Chondrocyte (in vitro differentiated cells): ENCODE results near the gene FILIP1L. TPM values are rescaled to one million over a fixed set of nuclear protein-coding genes. Genes with fewer than 3 reads are reported as not detected.

Experiments used
- DNase-seq: peaks from one replicate; pipeline ENCODE4 v3.0.0; 2021; ENCODE audit warnings: mixed read lengths, low spot score
- H3K27ac Mint-ChIP-seq: one replicate; pipeline ENCODE4 v1.8.0; 2021; ENCODE audit warnings: mild to moderate bottlenecking, moderate library complexity, mixed read lengths; ENCODE audit not compliant: unreplicated experiment
- H3K27me3 Mint-ChIP-seq: 2 replicates; pipeline ENCODE4 v1.8.0; 2021; ENCODE audit warnings: low read depth, mixed read lengths
- H3K36me3 Mint-ChIP-seq: 2 replicates; pipeline ENCODE4 v1.8.0; 2021; ENCODE audit warnings: low read depth, mixed read lengths
- H3K4me1 Mint-ChIP-seq: 2 replicates; pipeline ENCODE4 v1.8.0; 2021; ENCODE audit warnings: low read depth, mild to moderate bottlenecking, mixed read lengths
- H3K4me3 Mint-ChIP-seq: one replicate; pipeline ENCODE4 v1.8.0; 2021; ENCODE audit warnings: mild to moderate bottlenecking, moderate library complexity, mixed read lengths; ENCODE audit not compliant: unreplicated experiment
- H3K9me3 Mint-ChIP-seq: 2 replicates; pipeline ENCODE4 v1.8.0; 2021; ENCODE audit warnings: low read depth, mixed read lengths
- CTCF ChIP-seq: fragments of 200-600 bp; sonication (generic); IDR thresholded peaks from 2 replicates; pipeline ENCODE4 v1.5.0; 2021; ENCODE audit warnings: antibody characterized with exemption, mild to moderate bottlenecking, moderate library complexity
- total RNA-seq: library from RNA; stranded (reverse); gene quantifications from 3 replicates; pipeline ENCODE4 v1.2.1, GENCODE V29; 2021

FILIP1L gene
- total RNA-seq, 1 donor from 2014 or later = 122 TPM

GRCh38 chr3:100068826-100069225 lies 45.5 kb downstream of the FILIP1L start:
- no peak for DNase-seq
- Mint-ChIP-seq H3K27me3 (no peaks in the 10 kb centered on the region), H3K4me3 (no peak overlapping the region), H3K4me1 (peaks cover 77% of the 10 kb centered on the region), H3K36me3 (no peaks in the 10 kb centered on the region), H3K9me3 (no peaks in the 10 kb centered on the region), H3K27ac (peak overlapping the region; percentile 37)
- peak; percentile 86 for TF ChIP-seq CTCF

DNA sequence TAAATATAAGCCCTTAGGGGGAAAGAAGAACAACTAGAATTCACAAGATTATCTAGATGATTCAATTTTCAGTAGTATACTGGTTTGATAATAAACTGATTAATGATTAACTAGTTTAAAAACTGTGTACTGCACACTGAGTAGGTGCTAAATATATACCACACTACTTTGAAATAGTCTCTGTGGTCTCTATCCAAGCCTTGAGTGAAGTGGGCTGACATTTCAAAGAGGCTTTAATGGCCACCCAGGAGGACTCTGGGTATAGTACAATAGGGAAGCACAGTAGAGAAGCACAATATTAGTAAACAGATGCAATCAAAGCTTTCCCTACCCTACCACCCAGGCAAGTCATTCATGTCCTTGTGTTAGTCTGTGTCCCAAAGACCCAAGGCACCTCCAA lies 46.7 kb downstream of the FILIP1L start:
- Mint-ChIP-seq H3K27me3 (no peaks in the 10 kb centered on the region), H3K27ac (no peak overlapping the region), H3K4me1 (peaks cover 71% of the 10 kb centered on the region), H3K36me3 (no peaks in the 10 kb centered on the region), H3K4me3 (no peak overlapping the region), H3K9me3 (no peaks in the 10 kb centered on the region)
- no peak for DNase-seq
- no peak for TF ChIP-seq CTCF

DNA sequence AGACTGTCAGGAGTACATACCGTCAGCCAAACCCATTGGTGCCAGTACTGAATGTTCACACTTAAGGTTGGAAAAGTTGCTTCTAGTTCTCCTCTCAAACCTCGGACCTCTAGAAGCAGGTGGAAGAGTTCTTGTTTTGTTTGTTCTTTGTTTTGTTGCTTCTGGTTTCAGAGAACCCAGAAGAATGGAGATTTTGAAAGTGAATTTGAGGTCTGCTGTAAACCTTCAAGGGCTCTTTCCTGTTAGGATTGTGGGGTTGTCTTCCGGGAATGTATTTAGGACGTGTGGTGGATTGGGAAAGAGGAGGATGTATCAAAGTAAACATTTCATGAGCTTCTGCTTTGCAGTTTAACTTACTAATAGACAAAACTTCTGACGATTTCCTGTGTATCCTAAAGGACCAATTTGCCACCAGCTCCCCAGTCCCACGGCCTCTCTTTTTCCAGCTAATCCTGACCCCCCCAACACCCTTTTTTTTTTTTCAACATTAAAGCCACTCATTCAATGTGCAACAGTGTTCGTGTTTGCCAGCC lies 50.3 kb downstream of the FILIP1L start:
- Mint-ChIP-seq H3K9me3 (no peaks in the 10 kb centered on the region), H3K36me3 (no peaks in the 10 kb centered on the region), H3K27me3 (no peaks in the 10 kb centered on the region), H3K4me3 (no peak overlapping the region), H3K27ac (peak overlapping the region; percentile 37), H3K4me1 (peaks cover 41% of the 10 kb centered on the region)
- TF ChIP-seq CTCF = no peak
- DNase-seq = no peak

- Mint-ChIP-seq H3K36me3 (no peaks in the 10 kb centered on the region), H3K4me3 (no peak overlapping the region), H3K27me3 (no peaks in the 10 kb centered on the region), H3K9me3 (no peaks in the 10 kb centered on the region), H3K27ac (no peak overlapping the region), H3K4me1 (peaks cover 48% of the 10 kb centered on the region)
- TF ChIP-seq CTCF = no peak
- DNase-seq = no peak
Observed at GRCh38 chr3:100062665-100063064, 51.6 kb downstream of the FILIP1L start.

- Mint-ChIP-seq H3K4me3 (no peak overlapping the region), H3K27me3 (no peaks in the 10 kb centered on the region), H3K36me3 (no peaks in the 10 kb centered on the region), H3K27ac (no peak overlapping the region), H3K4me1 (peaks cover 39% of the 10 kb centered on the region), H3K9me3 (no peaks in the 10 kb centered on the region)
- TF ChIP-seq CTCF = no peak
- no peak for DNase-seq
Observed at GRCh38 chr3:100060685-100061484, 53.4 kb downstream of the FILIP1L start.
